Type B pancreatic cell (in vitro differentiated cells): ENCODE results near the gene MAG. TPM values are rescaled to one million over a fixed set of nuclear protein-coding genes. Genes with fewer than 3 reads are reported as not detected.

Experiments
- DNase-seq: peaks from one replicate; pipeline ENCODE4 v3.0.0; 2021; ENCODE audit warnings: mixed read lengths; ENCODE audit not compliant: unreplicated experiment; ENCODE audit errors: extremely low spot score
- H3K27ac Mint-ChIP-seq: 2 replicates; pipeline ENCODE4 v1.8.0; 2021; ENCODE audit warnings: mild to moderate bottlenecking, mixed read lengths
- H3K27me3 Mint-ChIP-seq: 2 replicates; pipeline ENCODE4 v1.8.0; 2021; ENCODE audit warnings: mixed read lengths
- H3K36me3 Mint-ChIP-seq: 2 replicates; pipeline ENCODE4 v1.8.0; 2021; ENCODE audit warnings: mixed read lengths
- H3K4me1 Mint-ChIP-seq: one replicate; pipeline ENCODE4 v1.8.0; 2021; ENCODE audit warnings: mixed read lengths; ENCODE audit not compliant: unreplicated experiment
- H3K4me3 Mint-ChIP-seq: 2 replicates; pipeline ENCODE4 v1.8.0; 2021; ENCODE audit warnings: mild to moderate bottlenecking, mixed read lengths
- H3K9me3 Mint-ChIP-seq: 2 replicates; pipeline ENCODE4 v1.8.0; 2021; ENCODE audit warnings: mixed read lengths
- CTCF ChIP-seq: fragments of 200-600 bp; sonication (generic); conservative IDR thresholded peaks from 2 replicates; pipeline ENCODE4 v1.5.0; 2021; ENCODE audit warnings: antibody characterized with exemption, mild to moderate bottlenecking
- total RNA-seq: library from RNA; stranded (reverse); gene quantifications from 2 replicates; pipeline ENCODE4 v1.2.1, GENCODE V29; 2021; ENCODE audit warnings: low replicate concordance

MAG gene
- total RNA-seq, 1 donor from 2014 or later, result not detected

GRCh38 chr19:35295792-35296462 lies 4.0 kb downstream of the MAG start:
- Mint-ChIP-seq H3K4me3 (no peak overlapping the region), H3K27me3 (peaks cover 10% of the 10 kb centered on the region), H3K27ac (no peak overlapping the region), H3K4me1 (no peaks in the 10 kb centered on the region), H3K9me3 (no peaks in the 10 kb centered on the region), H3K36me3 (no peaks in the 10 kb centered on the region)
- no peak for TF ChIP-seq CTCF
- no peak for DNase-seq

GRCh38 chr19:35296644-35297514 lies 4.9 kb downstream of the MAG start:
- Mint-ChIP-seq H3K36me3 (no peaks in the 10 kb centered on the region), H3K4me3 (no peak overlapping the region), H3K27me3 (peaks cover 4% of the 10 kb centered on the region), H3K27ac (no peak overlapping the region), H3K4me1 (no peaks in the 10 kb centered on the region), H3K9me3 (no peaks in the 10 kb centered on the region)
- no peak for TF ChIP-seq CTCF
- no peak for DNase-seq

- no peaks in the 10 kb centered on the region for H3K36me3 Mint-ChIP-seq
- H3K4me3 Mint-ChIP-seq, result no peak overlapping the region
Measured at GRCh38 chr19:35297515-35297848, 5.5 kb downstream of the MAG start.

GRCh38 chr19:35297922-35298321 lies 6.0 kb downstream of the MAG start:
- TF ChIP-seq CTCF, result no peak
- Mint-ChIP-seq H3K9me3 (no peaks in the 10 kb centered on the region), H3K36me3 (no peaks in the 10 kb centered on the region), H3K27me3 (peaks cover 4% of the 10 kb centered on the region), H3K27ac (no peak overlapping the region), H3K4me1 (no peaks in the 10 kb centered on the region), H3K4me3 (no peak overlapping the region)
- DNase-seq, result no peak

More at GRCh38 chr19:35297515-35297848, 5.5 kb downstream of the MAG start:
- Mint-ChIP-seq H3K9me3 (no peaks in the 10 kb centered on the region), H3K27me3 (peaks cover 4% of the 10 kb centered on the region), H3K4me1 (no peaks in the 10 kb centered on the region), H3K27ac (no peak overlapping the region)
- no peak for TF ChIP-seq CTCF
- DNase-seq, result no peak

GRCh38 chr19:35298561-35298972 lies 6.6 kb downstream of the MAG start:
- Mint-ChIP-seq H3K4me3 (no peak overlapping the region), H3K4me1 (no peaks in the 10 kb centered on the region), H3K27ac (no peak overlapping the region), H3K36me3 (no peaks in the 10 kb centered on the region), H3K9me3 (no peaks in the 10 kb centered on the region), H3K27me3 (peaks cover 4% of the 10 kb centered on the region)
- DNase-seq, result no peak
- no peak for TF ChIP-seq CTCF
